ENCODE measurements around the gene ARL3. TPM values are rescaled to one million over a fixed set of nuclear protein-coding genes. Genes with fewer than 3 reads are reported as not detected.
A peak's percentile ranks its signal among the peaks of the same experiment; 100 is the strongest.
"Not testable (repeated sequence)": the region's sequence is repeated elsewhere in the genome, so short reads cannot be mapped to it uniquely, and the experiment has no call there.

The ARL3 gene
- polyA plus RNA-seq, 5 donors, result 20.5 to 23.5 (median 22.6) TPM

- no peak for DNase-seq
Measured at GRCh38 chr10:102741726-102742237, 27.6 kb upstream of the ARL3 start.

- no peak for DNase-seq
Measured at GRCh38 chr10:102740229-102740628, 26.0 kb upstream of the ARL3 start.

GRCh38 chr10:102738692-102739121 is 24.5 kb upstream of the ARL3 start:
- no peak for DNase-seq

- DNase-seq, result no peak
Measured at GRCh38 chr10:102735065-102735562, 20.9 kb upstream of the ARL3 start.

GRCh38 chr10:102732661-102733060 is 18.5 kb upstream of the ARL3 start:
- DNase-seq, result no peak

GRCh38 chr10:102731222-102731800 is 17.1 kb upstream of the ARL3 start:
- DNase-seq, result no peak

- peak; percentile 67 to 70 for DNase-seq
Measured at GRCh38 chr10:102729029-102730026, 15.1 kb upstream of the ARL3 start.

- DNase-seq, result no peak
Measured at GRCh38 chr10:102727037-102727818, 13.0 kb upstream of the ARL3 start.

- no peak for DNase-seq
Measured at GRCh38 chr10:102726274-102726673, 12.1 kb upstream of the ARL3 start.

GRCh38 chr10:102723989-102724388 is 9.8 kb upstream of the ARL3 start:
- DNase-seq, result no peak

GRCh38 chr10:102721954-102722353 is 7.8 kb upstream of the ARL3 start:
- no peak for DNase-seq

GRCh38 chr10:102720775-102721301 is 6.6 kb upstream of the ARL3 start:
- no peak for DNase-seq

- DNase-seq, result no peak
Measured at GRCh38 chr10:102720337-102720736, 6.1 kb upstream of the ARL3 start.

GRCh38 chr10:102718220-102718619 is 4.0 kb upstream of the ARL3 start:
- DNase-seq, result no peak

- DNase-seq, result not testable (repeated sequence)
Measured at GRCh38 chr10:102716900-102717565, 2.8 kb upstream of the ARL3 start.

GRCh38 chr10:102715880-102716279 is 1.7 kb upstream of the ARL3 start:
- DNase-seq, result no peak

- no peak for DNase-seq
Measured at GRCh38 chr10:102714621-102715455, 641 bp upstream of the ARL3 start, which contains the start of gene SFXN2. Gene SFXN2, plus strand, starts transcription at chr10:102714636. Its CDS starts 12,001 bp downstream, at chr10:102726637.

GRCh38 chr10:102713539-102713813 is 721 bp downstream of the ARL3 start:
- DNase-seq, result no peak

- no peak for DNase-seq
Measured at GRCh38 chr10:102712843-102713538, 1.2 kb downstream of the ARL3 start.
